Sigmoid colon (tissue), 4 donors: ENCODE measurements around the gene ARL2.

ENCODE experiments used
- POLR2A ChIP-seq, 2 donors: fragments of 450-650 bp; IDR thresholded peaks; one replicate each; pipeline ENCODE4 v1.6.1; 2016; ENCODE audit warnings: antibody characterized with exemption in 2 of 2, mild to moderate bottlenecking in 2 of 2, moderate library complexity in 2 of 2
- POLR2AphosphoS5 ChIP-seq, 4 donors: sonication (generic); formaldehyde crosslinking; IDR thresholded peaks; one replicate each; pipeline ENCODE4 v1.6.1; 2017; ENCODE audit warnings: antibody characterized with exemption in 4 of 4
- TF ChIP-seq, protein P1 (sequence below), 4 experiments: fragments of 450-650 bp in 3 of 4; fragments of 200-600 bp in 1 of 4; IDR thresholded peaks; one replicate each; pipeline ENCODE4 v1.5.1; 2016 to 2019; ENCODE audit warnings: antibody characterized with exemption in 4 of 4, mild to moderate bottlenecking in 3 of 4, moderate library complexity in 2 of 4

DNA sequence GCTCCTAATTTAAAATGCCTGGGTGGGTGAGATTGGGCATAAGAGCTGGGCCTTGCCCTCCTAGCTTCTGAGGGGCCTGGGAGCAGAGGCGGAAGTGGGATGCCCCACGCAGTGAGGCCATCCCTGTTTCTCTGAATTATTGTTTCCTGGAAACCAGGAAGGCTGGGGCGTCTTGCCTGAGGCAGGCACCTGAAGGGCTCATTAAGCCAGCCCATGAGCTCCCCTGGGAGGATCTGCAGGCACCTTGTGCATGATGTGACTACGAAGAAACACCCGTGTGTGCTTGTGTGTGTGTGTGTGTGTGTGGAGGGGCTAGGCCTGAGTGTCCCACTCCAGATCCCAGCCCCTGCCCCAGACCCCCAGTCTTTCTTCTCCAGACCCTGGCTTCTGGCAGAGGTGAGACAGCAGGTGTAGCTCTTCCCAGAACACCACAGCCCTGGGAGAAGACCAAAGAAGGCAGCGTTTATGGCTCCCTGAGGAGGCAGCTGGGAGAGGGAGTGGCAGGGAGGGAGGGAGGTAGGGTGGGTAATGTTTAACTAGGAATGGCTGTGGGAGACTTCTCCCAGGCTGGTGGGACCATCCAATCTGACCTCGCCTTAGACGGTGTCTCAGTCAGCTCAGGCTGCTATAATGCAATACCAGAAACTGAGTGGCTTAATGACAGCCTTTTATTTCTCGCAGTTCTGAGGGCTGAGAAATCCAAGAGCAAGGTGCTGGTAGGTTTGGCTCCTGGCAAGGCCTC is 15.1 kb upstream of the ARL2 start:
- TF ChIP-seq POLR2A (IDR thresholded peaks at IDR 0.05) (no peak), POLR2AphosphoS5 (IDR thresholded peaks at IDR 0.05) (no peak)
- TF ChIP-seq, protein P1, sequence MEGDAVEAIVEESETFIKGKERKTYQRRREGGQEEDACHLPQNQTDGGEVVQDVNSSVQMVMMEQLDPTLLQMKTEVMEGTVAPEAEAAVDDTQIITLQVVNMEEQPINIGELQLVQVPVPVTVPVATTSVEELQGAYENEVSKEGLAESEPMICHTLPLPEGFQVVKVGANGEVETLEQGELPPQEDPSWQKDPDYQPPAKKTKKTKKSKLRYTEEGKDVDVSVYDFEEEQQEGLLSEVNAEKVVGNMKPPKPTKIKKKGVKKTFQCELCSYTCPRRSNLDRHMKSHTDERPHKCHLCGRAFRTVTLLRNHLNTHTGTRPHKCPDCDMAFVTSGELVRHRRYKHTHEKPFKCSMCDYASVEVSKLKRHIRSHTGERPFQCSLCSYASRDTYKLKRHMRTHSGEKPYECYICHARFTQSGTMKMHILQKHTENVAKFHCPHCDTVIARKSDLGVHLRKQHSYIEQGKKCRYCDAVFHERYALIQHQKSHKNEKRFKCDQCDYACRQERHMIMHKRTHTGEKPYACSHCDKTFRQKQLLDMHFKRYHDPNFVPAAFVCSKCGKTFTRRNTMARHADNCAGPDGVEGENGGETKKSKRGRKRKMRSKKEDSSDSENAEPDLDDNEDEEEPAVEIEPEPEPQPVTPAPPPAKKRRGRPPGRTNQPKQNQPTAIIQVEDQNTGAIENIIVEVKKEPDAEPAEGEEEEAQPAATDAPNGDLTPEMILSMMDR (IDR thresholded peaks at IDR 0.05), result no peak
